GM18519 (cell line): ENCODE results near the gene PALLD.
"Not testable (repeated sequence)": the region's sequence is repeated elsewhere in the genome, so short reads cannot be mapped to it uniquely, and the experiment has no call there.

ENCODE experiments used
- ATAC-seq: cut with Tn5 transposase; IDR thresholded peaks from one replicate; pipeline ENCODE4 v1.9.1; 2021; ENCODE audit warnings: mild to moderate bottlenecking, moderate library complexity; ENCODE audit not compliant: unreplicated experiment, low FRiP score

PALLD gene

DNA sequence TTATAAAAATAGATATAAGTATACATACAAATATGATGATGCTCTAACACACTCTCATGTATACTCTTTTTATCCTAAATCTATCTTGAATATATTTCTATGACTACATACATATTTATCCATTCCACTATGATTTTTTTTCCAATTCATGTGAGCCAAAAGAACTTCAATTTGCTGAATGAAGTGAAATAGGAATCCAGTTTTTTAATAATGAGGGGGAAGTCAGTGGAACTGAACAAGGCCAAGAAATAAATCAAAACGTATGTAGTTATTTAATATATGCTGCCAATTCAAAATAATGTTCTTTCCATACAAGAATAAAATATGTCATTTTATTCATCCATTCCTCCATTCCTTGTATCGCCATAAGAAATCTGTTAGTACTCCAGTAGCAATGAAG, 6.1 kb upstream of the PALLD start:
- ATAC-seq, result no peak

DNA sequence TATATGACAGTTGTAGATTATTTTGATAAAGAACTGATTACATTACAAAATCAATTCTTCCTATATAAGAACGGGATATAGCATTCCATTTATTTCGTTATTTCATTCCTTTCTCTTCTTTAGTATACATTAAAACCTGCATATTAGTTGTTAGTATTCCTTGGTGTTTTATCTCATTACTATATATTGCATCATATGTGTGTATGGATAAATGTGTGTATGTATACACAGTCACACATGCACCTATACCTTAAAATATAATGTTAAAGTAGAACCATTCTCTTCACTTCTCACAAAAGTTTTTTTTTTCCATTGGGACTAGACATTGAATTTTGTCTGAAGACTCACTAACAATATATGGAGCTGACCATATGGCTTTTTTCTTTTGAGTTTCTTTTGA, 5.3 kb upstream of the PALLD start:
- ATAC-seq, result no peak

DNA sequence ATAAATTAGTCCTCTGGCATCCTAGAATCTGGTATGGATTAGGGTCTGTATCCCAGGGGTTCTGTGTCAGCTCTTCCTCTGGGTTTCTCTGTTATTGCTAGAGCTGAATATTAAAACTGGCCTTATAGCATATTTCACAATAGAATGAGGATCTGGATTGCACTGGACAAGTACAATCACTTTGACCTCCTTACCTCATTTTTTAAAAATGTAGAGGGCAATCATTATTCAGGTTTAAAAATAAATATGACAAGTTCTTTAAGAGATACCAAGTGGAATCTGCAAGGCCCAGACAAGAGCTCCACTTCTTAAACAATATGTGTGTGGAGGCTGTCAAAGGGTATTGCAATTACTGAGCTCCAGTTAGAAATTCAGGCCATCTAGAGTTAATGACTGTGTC, 1.4 kb downstream of the PALLD start:
- no peak for ATAC-seq

DNA sequence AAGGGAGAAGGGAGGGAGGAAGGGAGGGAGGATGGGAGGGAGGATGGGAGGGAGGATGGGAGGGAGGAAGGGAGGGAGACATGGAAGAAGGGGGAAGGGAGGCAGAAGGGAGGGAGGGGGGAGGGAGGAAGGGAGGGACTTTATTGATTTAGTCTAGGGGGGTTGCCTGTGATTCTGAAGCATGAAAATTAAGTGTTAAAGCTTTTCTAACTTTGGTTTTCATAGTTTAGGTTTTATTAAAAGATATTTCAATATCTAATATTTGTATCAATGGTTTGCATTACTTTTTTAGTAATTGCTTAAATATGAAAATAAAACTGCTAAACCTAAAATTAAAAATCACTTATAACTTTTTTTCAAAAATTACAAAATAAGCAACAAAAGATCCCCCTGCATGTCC, 2.4 kb downstream of the PALLD start:
- ATAC-seq, result no peak

DNA sequence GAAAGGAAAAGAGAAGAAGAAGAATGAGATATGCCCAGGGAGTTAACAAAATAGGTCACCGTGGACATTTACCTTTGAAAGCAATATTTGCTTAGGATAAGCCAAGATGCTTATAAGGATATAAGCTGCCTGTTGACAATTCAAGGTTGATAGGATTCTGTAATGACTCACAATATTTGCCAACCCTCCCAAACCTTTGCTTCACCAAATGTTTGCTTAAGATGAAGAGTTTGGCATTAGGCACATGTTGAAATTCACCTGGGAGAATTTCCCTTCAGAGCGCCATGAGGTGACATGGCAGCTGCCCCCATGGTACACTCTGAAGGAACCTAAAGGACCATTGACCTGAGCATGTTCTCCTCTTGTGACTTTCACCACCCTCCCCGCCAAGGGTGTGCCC, 4.6 kb downstream of the PALLD start:
- no peak for ATAC-seq

DNA sequence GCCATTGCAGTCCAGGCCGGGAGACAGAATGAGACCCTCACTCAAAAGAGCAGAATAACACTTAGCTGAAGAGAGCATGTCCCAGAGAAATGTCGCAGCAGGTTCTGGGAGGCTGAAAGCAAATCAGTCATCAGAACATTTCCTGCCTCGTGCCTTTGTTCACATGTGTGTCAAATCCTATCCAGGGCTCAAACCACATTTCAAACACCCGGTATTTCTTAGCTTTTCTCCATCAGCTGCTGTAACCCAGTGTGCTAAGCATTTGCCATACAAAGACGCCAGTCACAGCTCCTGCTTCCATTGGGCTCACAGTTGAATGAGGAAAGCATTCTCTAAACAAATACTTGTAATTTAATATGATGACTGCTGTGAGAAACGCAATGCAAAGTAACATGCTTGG, 6.0 kb downstream of the PALLD start:
- ATAC-seq, result no peak

DNA sequence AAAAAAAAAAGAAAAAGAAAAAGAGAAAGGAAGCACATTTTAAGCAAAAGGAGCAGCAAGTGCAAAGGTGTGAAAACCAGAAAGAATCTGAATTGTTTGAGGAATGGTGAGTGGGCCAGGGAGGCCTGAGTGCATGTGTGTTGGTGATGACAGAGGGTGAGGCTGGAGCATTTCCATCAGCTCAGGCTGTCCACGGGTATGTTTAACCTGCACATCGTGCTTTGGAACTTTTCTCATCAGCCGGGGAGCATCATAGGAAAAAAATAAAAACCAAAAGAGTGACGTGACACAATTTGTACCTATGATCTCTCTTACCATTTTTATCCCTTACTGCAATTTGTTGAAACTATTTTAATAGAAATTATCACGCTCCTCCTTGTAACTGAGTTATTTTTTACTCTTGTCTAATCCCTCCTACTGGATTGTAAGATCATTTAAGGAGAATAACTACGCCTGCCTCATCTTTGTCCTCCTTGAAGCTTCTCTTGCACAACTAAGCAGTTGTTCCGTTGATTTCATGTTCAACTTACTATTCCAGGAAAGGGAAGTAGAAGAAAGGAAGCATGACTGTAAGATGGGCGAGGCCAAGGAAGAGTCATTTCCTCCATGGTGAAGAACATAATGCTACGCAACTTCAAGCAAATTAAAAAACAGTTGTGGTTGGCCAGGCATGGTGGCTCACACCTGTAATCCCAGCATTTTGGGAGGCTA, 7.0 kb downstream of the PALLD start:
- ATAC-seq, result no peak

DNA sequence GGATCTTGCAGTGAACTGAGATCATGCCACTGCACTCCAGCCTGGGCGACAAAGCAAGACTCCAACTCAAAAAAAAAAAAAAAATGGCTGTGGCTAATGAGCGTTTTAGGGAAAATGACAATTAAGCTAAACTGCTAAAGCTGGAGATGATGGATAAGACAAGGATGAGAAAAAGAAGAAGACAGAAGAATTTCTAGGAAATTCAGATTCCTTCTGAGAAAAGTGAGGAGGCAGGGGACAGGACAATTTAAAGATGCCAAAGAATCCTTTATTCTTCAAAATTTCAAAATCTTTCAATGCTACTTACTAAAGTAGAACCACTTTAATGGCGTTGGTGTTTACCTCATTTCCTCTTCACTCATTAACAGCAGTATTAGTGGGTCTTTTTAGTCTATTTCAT, 7.7 kb downstream of the PALLD start:
- ATAC-seq, result no peak

DNA sequence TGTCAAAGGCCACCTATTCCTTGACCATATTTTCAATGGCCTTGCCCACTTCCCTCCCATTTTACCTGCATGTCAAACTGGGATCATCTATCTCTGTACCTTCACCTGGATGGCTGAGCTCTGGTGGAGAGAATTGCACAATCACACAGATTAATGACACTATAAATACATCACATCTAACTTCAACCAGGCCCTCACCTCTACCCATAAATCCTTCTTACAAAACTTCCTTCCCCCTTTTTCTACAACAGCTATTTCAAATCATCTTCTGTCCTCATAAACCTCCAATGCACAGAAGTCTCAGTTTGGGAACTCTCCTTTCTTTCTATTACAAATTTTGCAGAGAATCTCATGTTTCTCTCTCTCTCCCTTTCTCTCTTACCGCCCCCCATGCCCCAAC, 9.2 kb downstream of the PALLD start:
- ATAC-seq, result no peak

DNA sequence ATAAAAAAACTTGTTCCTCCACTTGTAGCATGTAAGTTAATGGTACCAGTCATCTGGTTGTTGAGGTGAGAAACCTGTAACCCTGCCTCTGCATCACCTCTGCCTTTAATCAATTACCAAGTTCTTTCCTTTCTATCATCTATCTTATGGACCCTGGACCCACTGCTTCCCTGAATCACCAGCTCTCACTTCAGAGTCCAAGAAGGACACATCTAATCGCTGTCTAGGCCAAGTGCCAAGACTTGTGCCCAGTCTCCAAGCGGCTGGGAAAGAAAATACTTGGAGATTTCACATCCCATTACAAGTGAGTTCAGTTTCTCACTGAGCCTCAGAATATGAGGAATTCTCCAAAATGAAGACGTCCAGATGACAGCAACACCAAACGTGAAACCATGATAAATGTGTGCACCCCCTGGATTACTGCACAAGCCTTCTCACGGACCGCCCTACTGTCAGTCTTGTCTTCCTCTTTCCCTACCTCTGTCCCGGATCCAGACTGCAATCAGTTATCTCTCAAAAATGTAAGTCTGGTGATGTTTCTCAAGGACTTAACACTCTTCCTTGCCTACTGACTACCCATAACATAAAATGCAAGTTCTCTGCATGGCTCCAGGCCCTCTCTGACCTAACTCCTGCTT, 10.4 kb downstream of the PALLD start:
- ATAC-seq, result no peak

DNA sequence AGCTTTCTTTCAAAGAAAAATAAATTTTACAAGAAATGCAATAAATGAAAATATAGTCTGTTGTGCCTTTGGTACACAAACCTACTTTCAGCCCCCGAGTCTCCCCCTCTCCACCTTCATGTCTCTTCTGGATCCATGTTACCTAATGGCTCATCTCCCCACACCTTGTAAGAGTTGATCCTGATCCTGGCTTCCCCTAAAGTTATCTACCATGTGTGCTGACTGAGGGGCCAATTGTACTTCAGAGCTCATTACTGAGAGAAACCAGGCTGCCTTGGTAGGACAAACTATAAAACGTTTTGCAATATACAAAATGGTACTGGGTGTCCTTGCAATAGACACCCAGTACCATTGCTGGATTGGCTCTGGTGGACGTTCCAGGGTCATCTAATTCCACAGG, 11.8 kb downstream of the PALLD start:
- ATAC-seq, result no peak

DNA sequence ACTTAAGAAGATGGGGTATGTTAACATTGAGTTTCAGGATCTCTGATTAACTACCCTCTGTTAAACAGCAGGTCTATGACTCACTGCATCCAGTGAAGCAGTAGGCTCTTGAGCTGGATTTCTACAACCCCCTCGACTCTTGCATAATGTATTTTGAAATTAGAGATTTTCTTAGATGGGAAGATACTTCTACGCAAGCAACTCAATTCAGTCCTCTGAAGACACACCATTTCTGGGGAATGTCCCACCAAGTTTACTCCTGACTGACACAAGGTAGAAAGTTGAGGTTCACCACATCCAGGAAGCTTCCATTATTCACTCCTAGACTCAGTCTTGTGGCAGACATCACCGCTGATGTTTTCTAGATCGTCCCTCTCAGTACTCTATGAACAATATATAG, 12.9 kb downstream of the PALLD start:
- ATAC-seq, result no peak

DNA sequence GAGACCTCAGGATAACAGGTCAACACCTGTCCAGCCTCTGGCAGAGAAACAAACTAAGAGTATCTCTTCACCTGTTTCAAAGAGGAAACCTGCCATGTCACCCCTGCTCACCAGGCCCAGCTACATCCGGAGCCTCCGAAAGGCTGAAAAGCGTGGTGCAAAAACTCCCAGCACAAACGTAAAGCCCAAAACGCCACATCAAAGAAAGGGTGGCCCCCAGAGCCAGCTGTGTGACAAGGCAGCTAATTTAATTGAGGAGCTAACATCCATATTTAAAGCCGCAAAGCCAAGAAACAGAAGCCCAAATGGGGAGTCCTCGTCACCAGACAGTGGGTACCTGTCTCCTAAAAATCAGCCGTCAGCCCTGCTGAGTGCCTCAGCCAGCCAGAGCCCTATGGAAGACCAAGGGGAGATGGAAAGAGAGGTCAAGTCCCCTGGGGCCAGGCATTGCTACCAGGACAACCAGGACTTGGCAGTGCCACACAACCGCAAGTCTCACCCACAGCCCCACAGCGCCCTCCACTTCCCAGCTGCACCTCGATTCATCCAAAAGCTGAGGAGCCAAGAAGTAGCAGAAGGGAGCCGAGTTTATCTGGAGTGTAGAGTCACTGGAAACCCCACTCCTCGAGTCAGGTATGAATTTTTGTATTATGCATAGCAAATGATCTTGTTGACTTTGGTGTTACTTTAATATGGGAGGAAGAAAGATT, 15.1 kb downstream of the PALLD start:
- no peak for ATAC-seq

DNA sequence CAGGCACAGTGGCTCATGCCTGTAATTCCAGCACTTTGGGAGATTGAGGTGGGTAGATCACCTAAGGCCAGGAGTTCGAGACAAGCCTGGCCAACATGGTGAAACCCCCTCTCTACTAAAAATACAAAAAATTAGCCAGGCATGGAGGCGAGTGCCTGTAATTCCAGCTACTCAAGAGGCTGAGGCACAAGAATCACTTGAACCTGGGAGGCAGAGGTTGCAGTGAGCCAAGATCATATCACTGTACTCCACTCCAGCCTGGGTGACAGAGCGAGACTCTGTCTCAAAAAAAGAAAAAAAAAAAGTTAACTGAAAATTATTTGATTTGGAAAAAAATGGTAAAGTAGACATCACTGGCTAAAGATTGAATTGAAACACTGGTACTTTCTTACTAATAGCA, 17.0 kb downstream of the PALLD start:
- not testable (repeated sequence) for ATAC-seq

DNA sequence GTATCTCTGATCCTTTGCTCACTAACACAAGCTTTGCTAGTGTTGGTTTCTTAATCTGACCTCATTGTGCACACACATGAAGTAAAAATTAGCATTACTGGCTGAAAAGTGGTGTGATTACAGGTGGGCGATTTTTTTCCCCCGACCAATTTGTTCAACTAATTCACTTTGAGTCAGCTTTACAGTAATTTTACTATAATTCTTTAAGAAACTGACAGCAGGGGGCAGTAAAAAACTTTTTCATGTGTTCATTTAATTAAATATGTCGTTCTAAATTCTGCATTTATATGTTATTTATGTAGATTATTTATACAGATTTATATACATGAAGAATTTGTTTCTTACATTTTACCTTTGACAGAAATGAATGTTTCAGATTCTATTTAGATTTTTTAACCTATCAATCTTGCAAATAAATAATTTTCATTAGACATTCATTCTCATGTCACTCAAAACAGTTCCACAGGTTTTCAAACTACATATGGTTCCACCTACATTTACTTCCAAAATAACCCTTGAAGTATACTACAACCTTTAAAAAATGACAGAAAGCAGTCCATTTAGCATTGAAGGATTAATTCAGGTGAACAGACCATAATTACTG, 17.5 kb downstream of the PALLD start:
- no peak for ATAC-seq

DNA sequence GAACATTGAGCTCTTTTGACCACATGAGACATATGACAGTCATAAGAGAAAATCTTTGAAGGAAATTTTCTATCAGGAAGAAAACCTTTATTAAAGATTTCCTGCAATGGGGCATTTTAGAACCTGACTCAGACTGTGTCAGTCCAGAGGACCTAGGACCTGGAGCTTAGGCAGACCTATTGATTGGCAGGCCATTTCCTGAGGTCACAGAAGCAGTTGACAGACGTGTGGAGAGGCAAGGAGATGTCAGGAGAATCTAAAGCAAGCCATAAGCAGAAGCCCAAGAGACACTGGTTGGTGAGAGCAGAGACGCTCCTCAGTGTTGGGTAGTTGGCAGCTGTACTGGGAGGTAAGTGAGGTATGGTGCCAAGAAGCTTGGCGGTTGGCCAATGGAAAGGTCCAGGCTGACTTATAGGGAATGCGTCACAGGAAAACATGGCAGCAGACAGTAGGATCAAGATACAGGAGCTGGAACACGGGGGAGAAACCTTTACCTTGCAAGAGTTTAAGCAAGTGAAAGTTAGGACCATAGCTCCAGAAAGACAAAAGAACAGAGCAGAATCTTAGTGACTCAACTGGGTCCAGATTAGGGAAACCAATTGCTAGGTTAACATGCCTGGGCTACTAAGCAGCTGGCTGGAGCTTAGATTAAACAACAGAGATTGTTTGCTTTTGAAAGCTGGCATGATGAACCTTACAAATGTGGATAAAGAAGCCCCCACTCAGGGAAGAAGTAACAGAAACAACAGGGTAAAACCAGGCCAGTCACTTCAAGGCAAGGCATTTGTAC, 18.6 kb downstream of the PALLD start:
- ATAC-seq, result no peak

DNA sequence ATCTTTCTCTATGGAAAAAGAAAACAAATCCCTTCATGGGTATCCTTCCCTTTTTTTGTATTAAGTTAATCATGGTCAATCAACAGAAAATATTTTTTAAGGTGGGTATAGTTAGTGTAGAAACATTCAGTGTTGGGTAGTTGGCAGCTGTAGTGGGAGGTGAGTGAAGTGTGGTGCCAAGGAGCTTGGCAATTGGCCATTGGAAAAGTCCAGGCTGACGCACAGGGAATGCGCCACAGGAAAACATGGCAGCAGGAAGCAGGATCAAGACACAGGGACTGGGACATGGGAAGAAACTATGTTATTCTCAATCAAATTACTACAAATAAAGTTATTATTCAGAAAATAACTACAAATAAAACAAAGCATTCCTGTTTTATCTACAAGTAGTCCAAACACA, 20.0 kb downstream of the PALLD start:
- ATAC-seq, result no peak

DNA sequence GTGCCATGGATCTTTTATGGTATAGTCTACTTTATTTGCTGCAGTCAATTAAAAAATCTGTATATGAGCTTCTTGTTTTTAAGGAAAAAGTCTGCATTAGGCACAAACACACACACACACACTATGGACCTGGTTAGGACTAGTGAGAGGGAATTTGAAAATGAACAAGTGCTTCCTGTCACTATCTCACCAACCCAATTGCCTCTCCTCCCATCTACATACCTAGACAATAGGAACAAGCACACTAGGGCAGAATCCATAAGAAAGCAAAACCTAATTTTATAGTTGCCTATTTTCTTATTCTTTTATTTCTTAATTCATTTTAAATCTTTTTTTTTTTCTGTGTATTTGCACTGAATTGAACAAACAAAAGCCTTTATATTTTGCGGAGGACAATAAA, 22.7 kb downstream of the PALLD start:
- ATAC-seq, result no peak

DNA sequence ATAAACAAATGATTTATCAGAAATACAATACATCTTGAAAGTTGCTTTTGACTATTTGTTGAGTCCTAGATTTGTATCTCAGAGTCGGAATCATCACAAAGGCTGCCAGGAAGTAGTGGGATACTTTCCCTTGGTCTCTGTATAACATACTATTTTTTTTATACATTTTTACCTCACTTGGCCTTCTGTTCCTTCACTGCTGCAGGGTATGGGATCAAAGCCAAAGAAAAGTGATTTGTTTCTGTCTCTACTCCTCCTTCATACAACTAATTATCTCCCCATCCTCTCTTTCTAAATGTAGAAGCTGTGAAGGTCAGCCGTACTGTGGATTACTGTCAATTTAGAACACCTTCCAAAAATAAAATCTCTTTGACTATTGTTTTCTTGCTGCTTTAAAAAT, 24.9 kb downstream of the PALLD start:
- no peak for ATAC-seq

DNA sequence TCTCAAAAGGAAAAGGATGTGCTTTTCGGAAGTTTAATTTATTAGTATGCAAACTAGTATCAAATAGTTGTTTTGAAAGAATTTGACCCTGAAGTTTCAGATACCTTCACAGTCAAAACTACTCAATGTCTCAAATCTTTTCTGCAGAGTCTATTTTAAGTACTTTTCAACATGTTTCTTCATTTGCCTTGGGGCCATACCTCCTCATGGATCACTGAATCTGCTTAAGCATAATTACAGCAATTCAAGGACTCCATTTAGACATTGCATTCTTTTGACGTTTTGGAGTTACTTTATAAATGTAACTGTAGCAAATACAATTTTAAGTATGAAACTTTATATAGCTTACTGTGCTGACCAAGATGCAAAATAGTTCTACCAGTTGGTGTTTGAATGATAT, 25.5 kb downstream of the PALLD start:
- no peak for ATAC-seq
